Chondrocyte (in vitro differentiated cells): Measurements from ENCODE around the gene POLR2I. TPM values are rescaled to one million over a fixed set of nuclear protein-coding genes. Genes with fewer than 3 reads are reported as not detected.
"Not testable (repeated sequence)": the region's sequence is repeated elsewhere in the genome, so short reads cannot be mapped to it uniquely, and the experiment has no call there.

Experiments
- DNase-seq: peaks from one replicate; pipeline ENCODE4 v3.0.0; 2021; ENCODE audit warnings: mixed read lengths, low spot score
- H3K27ac Mint-ChIP-seq: one replicate; pipeline ENCODE4 v1.8.0; 2021; ENCODE audit warnings: mild to moderate bottlenecking, moderate library complexity, mixed read lengths; ENCODE audit not compliant: unreplicated experiment
- H3K27me3 Mint-ChIP-seq: 2 replicates; pipeline ENCODE4 v1.8.0; 2021; ENCODE audit warnings: low read depth, mixed read lengths
- H3K36me3 Mint-ChIP-seq: 2 replicates; pipeline ENCODE4 v1.8.0; 2021; ENCODE audit warnings: low read depth, mixed read lengths
- H3K4me1 Mint-ChIP-seq: 2 replicates; pipeline ENCODE4 v1.8.0; 2021; ENCODE audit warnings: low read depth, mild to moderate bottlenecking, mixed read lengths
- H3K4me3 Mint-ChIP-seq: one replicate; pipeline ENCODE4 v1.8.0; 2021; ENCODE audit warnings: mild to moderate bottlenecking, moderate library complexity, mixed read lengths; ENCODE audit not compliant: unreplicated experiment
- H3K9me3 Mint-ChIP-seq: 2 replicates; pipeline ENCODE4 v1.8.0; 2021; ENCODE audit warnings: low read depth, mixed read lengths
- total RNA-seq: library from RNA; stranded (reverse); gene quantifications from 3 replicates; pipeline ENCODE4 v1.2.1, GENCODE V29; 2021
- TF ChIP-seq, protein P1 (sequence below): fragments of 200-600 bp; sonication (generic); IDR thresholded peaks from 2 replicates; pipeline ENCODE4 v1.5.0; 2021; ENCODE audit warnings: antibody characterized with exemption, mild to moderate bottlenecking, moderate library complexity

The POLR2I gene
- total RNA-seq, 1 donor from 2014 or later: 43.5 TPM

DNA sequence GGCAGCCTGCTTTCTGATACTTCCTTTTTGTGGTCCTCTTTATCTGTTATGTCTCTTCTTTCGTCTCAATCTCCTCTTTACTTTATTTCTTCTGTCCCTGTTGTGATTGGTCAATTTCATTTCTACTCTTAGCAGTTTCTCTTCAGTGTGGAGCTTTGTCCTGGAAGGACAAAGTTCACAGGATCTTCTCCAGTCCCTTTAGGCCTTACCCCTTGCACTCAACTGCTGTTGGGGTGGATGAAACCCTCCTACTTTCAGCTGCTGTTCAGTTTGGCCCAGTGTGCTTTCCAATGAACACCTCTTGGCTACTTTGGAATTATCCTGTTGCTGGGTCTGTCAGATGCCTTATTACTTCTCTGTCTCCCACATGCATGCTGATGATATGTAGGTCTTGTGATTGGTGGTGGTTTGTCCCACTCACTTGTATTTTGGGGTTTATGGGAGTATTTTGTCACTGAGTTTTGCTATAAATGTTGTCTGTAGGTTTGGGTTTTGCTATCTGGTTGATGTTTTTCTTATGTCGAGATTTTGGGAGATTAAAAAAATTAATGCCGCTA, 35.2 kb downstream of the POLR2I start:
- no peaks in the 10 kb centered on the region for H3K27me3 Mint-ChIP-seq
- H3K9me3 Mint-ChIP-seq: no peaks in the 10 kb centered on the region
- peaks cover 16% of the 10 kb centered on the region for H3K36me3 Mint-ChIP-seq
- H3K4me3 Mint-ChIP-seq: no peak overlapping the region
- TF ChIP-seq, protein P1, sequence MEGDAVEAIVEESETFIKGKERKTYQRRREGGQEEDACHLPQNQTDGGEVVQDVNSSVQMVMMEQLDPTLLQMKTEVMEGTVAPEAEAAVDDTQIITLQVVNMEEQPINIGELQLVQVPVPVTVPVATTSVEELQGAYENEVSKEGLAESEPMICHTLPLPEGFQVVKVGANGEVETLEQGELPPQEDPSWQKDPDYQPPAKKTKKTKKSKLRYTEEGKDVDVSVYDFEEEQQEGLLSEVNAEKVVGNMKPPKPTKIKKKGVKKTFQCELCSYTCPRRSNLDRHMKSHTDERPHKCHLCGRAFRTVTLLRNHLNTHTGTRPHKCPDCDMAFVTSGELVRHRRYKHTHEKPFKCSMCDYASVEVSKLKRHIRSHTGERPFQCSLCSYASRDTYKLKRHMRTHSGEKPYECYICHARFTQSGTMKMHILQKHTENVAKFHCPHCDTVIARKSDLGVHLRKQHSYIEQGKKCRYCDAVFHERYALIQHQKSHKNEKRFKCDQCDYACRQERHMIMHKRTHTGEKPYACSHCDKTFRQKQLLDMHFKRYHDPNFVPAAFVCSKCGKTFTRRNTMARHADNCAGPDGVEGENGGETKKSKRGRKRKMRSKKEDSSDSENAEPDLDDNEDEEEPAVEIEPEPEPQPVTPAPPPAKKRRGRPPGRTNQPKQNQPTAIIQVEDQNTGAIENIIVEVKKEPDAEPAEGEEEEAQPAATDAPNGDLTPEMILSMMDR: no peak
- no peak for DNase-seq
- no peaks in the 10 kb centered on the region for H3K4me1 Mint-ChIP-seq
- no peak overlapping the region for H3K27ac Mint-ChIP-seq

DNA sequence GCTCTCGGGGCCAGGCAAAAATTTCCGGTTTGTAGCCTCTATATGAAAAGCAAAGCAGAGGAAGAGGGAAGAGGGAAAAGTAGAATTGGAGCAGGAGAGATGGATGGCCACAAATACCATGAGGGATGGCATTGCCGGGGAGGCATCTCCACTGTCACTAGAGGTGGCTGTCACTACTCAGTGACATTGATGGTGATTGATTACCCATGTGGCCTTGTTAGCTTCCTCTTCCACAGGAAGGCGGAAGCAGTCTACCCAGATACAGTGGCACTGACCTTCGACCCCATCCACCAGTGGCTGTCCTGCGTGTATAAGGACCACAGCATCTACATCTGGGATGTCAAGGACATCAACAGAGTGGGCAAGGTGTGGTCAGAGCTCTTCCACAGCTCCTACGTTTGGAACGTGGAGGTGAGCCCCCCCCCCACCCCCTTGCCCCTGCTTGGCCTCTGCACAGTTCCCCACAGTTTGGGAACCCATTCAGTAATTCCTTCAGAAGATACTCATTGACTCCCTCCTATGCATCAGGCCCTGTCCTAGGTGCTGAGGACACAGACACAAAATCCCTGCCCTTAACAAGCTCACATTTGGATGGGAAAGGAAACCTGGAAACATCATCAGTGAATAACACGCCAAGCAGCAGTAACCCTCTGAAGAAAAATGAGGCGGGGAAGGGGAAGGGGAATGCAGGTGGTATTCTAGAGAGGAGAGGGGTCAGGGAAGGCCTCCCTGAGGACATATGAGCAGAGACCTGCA, 41.4 kb downstream of the POLR2I start:
- no peak overlapping the region for H3K27ac Mint-ChIP-seq
- TF ChIP-seq, protein P1: no peak
- H3K36me3 Mint-ChIP-seq: peaks cover 12% of the 10 kb centered on the region
- H3K27me3 Mint-ChIP-seq: no peaks in the 10 kb centered on the region
- DNase-seq: no peak
- H3K4me1 Mint-ChIP-seq: peaks cover 5% of the 10 kb centered on the region
- no peaks in the 10 kb centered on the region for H3K9me3 Mint-ChIP-seq
- H3K4me3 Mint-ChIP-seq: no peak overlapping the region

DNA sequence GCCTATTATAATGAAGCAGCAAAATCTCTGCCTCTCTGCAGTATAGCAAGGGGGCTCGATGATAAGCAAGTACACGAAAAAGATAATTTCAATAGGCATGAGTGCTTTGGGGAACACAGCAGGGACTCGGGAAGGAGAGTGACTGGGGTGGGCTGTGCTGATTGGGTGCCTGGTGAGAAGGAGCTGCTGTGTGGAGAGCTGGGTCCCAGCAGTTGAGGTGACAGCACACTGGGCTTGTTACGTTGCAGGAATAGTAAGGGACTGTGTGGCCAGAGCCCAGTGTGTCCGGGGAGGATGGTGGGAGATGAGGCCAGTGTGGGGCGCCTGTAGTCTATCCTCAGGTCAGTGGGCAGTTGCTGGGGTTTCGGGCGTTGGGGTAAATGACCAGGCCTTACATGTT, 42.6 kb downstream of the POLR2I start:
- H3K27ac Mint-ChIP-seq: no peak overlapping the region
- H3K36me3 Mint-ChIP-seq: peaks cover 15% of the 10 kb centered on the region
- H3K4me3 Mint-ChIP-seq: no peak overlapping the region
- no peaks in the 10 kb centered on the region for H3K27me3 Mint-ChIP-seq
- DNase-seq: no peak
- H3K4me1 Mint-ChIP-seq: peaks cover 5% of the 10 kb centered on the region
- H3K9me3 Mint-ChIP-seq: no peaks in the 10 kb centered on the region
- TF ChIP-seq, protein P1: no peak

GRCh38 chr19:36068810-36069499, 45.7 kb downstream of the POLR2I start:
- not testable (repeated sequence) for DNase-seq, H3K9me3 Mint-ChIP-seq, H3K27ac Mint-ChIP-seq, H3K4me1 Mint-ChIP-seq, H3K4me3 Mint-ChIP-seq, H3K27me3 Mint-ChIP-seq
- H3K36me3 Mint-ChIP-seq: peaks cover 12% of the 10 kb centered on the region

GRCh38 chr19:36067681-36068080, 47.0 kb downstream of the POLR2I start:
- no peak overlapping the region for H3K27ac Mint-ChIP-seq
- TF ChIP-seq, protein P1: no peak
- peaks cover 5% of the 10 kb centered on the region for H3K4me1 Mint-ChIP-seq
- H3K36me3 Mint-ChIP-seq: peaks cover 7% of the 10 kb centered on the region
- no peak for DNase-seq
- no peaks in the 10 kb centered on the region for H3K27me3 Mint-ChIP-seq
- H3K4me3 Mint-ChIP-seq: no peak overlapping the region
- no peaks in the 10 kb centered on the region for H3K9me3 Mint-ChIP-seq
